Fibroblast of the aortic adventitia (primary cell): ENCODE data around the gene FAM13A. TPM values are rescaled to one million over a fixed set of nuclear protein-coding genes. Genes with fewer than 3 reads are reported as not detected.
"Not testable (repeated sequence)": the region's sequence is repeated elsewhere in the genome, so short reads cannot be mapped to it uniquely, and the experiment has no call there.

Source experiments
- DNase-seq: peaks from one replicate; pipeline ENCODE4 v3.0.0-alpha.2; 2010; ENCODE audit warnings: low read depth
- H3K4me3 ChIP-seq: 2 replicates; pipeline ENCODE4 v1.5.1; 2011; ENCODE audit warnings: low read depth, mild to moderate bottlenecking, control low read depth, low read length, moderate library complexity
- CTCF ChIP-seq: IDR thresholded peaks from 2 replicates; pipeline ENCODE4 v1.5.1; 2011; ENCODE audit warnings: mild to moderate bottlenecking, low read length, control low read depth, inconsistent platforms; ENCODE audit not compliant: insufficient read depth
- total RNA-seq: library from RNA; depleted of rRNA; stranded (reverse); fragments of >200 nt; gene quantifications from 2 replicates; pipeline ENCODE4 v1.2.3, GENCODE V29; 2012; ENCODE audit warnings: low replicate concordance

The FAM13A gene
- total RNA-seq, 1 donor, result 23.5 TPM

DNA sequence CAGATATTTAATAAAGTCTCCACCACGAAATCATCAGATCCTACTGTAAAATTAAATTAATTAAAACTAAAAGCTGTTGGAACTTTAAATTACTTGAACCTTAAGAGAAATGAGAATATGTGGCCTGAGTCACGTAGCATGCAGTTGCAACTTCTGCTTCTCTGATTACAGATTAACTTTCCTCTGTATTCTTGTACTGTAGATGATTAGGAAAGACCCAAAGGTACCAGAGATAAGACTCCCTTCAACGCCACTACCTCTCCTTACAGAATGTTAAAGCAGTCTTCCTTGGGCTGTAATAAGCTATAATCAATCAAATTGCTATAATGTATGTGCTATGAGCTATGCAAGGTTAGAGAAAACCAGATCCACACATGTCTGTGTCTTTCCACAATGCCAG lies 47.9 kb downstream of the FAM13A start:
- DNase-seq, result no peak
- H3K4me3 ChIP-seq, result no peak overlapping the region
- TF ChIP-seq CTCF, result no peak

GRCh38 chr4:89008166-89008565 lies 48.8 kb downstream of the FAM13A start:
- H3K4me3 ChIP-seq, result no peak overlapping the region
- DNase-seq, result no peak
- no peak for TF ChIP-seq CTCF

GRCh38 chr4:89007338-89007939 lies 49.5 kb downstream of the FAM13A start:
- H3K4me3 ChIP-seq, result no peak overlapping the region
- DNase-seq, result no peak
- no peak for TF ChIP-seq CTCF

DNA sequence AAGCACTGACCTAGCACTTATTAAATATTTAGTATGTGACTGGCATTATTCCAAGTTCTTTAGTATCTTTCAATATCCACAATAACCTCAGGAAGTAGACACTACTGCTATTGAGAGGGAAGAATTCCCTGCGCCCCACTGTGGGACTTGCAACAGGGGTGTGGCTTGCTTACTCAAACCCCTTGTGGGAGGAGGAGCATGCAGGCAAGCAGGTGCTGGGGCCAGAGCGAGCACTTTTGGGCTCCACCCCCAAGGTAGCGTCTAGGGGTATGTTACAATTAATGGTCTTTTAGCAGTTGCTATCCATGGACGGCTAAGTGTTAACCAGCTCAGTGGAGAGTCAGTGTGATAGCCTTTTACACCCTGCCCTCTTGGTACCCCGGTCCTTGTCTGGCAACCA lies 50.7 kb downstream of the FAM13A start:
- no peak for TF ChIP-seq CTCF
- no peak overlapping the region for H3K4me3 ChIP-seq
- no peak for DNase-seq

GRCh38 chr4:89005066-89005465 lies 51.9 kb downstream of the FAM13A start:
- not testable (repeated sequence) for DNase-seq

GRCh38 chr4:89001647-89002445 lies 55.1 kb downstream of the FAM13A start:
- TF ChIP-seq CTCF, result no peak
- no peak for DNase-seq
- H3K4me3 ChIP-seq, result no peak overlapping the region

More at GRCh38 chr4:89005066-89005465, 51.9 kb downstream of the FAM13A start:
- not testable (repeated sequence) for H3K4me3 ChIP-seq

DNA sequence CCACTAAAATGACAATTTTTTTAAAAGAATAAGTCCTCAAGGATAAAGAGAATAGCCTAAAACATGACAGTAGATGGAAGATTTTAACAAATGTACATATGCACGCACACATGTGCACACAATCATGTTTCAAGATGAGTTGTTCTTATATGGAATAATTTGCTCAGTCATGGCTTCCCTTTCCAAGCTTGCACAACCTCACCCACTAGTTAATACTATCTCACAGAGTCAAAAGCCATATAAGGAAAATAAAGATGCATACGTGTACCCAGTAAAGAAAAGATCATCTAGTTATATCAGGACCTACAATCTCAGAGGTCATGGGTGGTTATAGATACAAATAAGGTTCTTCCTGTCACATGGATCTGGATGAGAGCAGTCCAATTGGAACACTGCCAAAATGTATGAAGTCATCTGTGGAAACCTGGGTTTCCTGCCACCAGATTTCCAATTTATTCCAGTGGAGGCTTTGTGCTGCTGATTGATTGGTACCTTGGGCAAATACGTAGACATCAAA lies 56.1 kb downstream of the FAM13A start:
- no peak overlapping the region for H3K4me3 ChIP-seq
- no peak for TF ChIP-seq CTCF
- peak; percentile 46 for DNase-seq
